T follicular helper cell (primary cell): ENCODE results near the gene MYL6.
"Not testable (repeated sequence)": the region's sequence is repeated elsewhere in the genome, so short reads cannot be mapped to it uniquely, and the experiment has no call there.

ENCODE experiments used
- DNase-seq: peaks from one replicate; pipeline ENCODE4 v3.0.0-alpha.2; 2020; ENCODE audit warnings: low read depth
- total RNA-seq, 2 experiments: gene quantifications; one replicate each; lab custom pipeline; 2026; lab: John Stamatoyannopoulos, UW

The MYL6 gene
- total RNA-seq, result 199 to 263 reads per million in 2 experiments

DNA sequence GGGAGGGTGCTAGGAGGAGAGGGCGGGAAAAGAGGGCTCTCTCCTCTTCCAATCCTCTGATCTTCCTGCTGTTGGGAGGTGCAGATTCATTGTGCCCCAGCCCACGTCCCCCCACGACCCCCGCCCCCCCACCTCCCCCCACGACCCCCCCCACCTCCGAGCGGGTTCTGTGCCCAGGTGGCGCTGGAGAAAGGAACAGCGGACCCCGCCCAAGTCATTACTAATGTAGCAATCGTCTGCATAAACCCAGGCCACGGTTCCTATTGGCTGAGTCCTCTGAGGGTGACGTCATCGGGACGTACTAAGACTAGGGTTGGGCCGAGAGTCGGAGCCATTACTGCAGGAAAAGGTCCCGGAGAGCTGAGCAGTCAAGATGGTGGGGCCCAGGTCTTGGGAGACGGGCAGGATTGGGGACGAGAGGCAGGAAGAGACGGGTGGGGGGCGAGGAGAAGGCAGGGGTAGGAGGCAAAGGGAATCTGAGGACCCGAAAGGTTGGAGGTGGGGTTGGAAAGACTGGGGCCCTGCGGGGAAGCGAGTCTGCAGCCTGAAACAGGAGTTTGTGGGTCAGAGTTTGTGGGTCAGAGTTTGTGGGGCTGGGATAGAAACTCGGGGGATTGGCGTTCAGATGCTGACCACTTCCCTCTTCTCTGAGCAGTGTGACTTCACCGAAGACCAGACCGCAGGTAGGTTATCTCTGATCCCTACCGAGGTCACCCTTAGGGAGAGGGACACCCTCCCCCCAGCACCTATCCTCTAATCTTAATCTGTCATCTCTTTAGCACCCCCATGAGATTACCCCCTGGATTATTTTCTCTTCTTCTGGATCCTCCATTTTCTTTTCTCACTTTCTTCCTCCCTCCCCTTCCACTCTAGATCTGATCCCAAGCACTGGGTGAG lies at the start of gene MYL6:
MYL6 (plus strand) TSS at position 331 of the 897 bp plus-strand sequence; CDS start at position 374, 43 bp downstream.
- DNase-seq, result peak; percentile 90

DNA sequence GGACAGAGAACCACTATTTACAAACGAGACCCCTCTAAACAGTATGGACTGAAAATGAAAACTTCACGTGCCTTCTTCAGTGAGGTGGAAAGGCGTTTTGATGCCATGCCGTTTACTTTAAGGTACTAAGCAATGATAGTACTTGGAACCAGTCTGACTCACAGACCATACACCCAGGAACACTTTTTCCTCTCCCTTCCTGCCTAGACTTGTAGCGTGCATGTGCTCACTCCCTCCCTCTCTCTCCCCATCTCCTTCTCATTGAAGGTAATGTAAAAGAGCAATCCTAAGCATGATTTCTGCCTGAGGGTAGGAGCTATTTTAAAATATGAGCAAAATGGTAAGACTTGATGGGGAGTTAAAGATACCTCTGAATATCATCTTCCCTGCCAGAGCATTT lies 47.6 kb upstream of the MYL6 start:
- DNase-seq, result no peak

DNA sequence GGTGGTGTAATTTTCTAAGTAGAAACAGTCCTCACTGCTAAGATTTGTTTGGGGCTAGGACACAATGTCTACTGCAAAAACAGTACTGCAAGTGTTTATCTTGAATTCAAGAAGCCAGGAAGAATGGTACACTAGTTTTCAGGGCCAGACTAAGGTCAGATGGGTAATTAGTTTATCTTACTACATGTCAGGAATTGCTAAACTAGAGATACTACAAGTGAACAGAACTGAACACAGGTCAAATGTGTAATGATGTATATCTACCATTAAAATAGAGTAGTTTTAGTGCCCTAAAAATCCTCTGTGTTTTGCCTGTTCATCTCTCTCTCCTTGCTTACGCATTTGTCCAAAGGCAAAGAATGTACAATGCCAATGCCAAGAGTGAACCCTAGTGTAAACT lies 44.1 kb upstream of the MYL6 start:
- DNase-seq, result no peak

DNA sequence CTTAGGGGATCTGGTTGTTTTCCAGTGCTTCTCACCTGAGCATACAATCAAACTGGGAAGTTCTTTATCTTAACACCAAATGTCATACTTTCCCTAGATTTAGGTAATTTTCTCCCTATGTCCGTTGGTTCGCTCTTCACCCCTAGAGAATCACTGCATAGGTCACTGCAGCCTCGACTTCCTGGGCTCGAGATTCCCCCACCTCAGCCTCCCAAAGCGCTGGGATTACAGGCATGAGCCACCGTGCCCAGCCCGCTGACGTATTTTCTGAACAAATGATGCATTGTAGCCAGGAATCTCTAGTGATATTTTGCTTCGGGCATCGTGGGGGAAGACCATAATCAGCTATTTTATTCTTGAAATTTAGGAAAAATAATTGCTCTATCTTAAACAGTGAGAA lies 42.8 kb upstream of the MYL6 start:
- no peak for DNase-seq

DNA sequence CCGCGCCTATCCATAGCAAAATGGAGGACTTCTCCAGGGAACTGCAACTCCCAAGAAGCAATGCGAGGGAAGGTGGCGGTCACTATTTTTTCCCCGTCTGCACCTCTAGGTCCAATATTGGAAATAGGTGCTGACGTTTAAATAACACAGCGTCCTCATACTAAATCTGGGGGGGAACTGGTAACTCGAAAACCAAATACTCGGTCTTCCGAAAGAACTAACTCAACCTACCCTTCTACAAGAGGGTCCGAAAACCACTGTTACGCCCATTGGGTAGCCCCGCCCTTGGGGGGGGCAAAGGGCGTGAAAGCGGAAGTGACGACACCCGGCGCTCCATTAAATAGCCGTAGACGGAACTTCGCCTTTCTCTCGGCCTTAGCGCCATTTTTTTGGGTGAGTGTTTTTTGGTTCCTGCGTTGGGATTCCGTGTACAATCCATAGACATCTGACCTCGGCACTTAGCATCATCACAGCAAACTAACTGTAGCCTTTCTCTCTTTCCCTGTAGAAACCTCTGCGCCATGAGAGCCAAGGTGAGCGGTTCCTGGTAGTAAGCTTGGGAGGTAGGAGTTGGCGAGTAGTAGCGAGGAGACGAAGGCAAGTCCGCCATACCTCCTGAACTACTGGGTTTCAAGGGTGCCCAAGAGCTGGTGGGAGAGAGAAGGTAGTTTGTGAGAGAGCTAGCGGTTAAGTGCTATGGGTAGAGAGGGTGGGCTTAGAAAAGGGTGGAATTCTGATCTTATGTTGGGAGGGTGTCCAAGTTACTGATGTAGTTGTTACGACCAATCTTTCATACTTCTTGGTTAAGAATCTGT lies 41.7 kb upstream of the MYL6 start, which contains the start of gene RPL41:
RPL41 (plus strand) TSS at position 367 of the 815 bp plus-strand sequence.
- DNase-seq, result peak; percentile 91

DNA sequence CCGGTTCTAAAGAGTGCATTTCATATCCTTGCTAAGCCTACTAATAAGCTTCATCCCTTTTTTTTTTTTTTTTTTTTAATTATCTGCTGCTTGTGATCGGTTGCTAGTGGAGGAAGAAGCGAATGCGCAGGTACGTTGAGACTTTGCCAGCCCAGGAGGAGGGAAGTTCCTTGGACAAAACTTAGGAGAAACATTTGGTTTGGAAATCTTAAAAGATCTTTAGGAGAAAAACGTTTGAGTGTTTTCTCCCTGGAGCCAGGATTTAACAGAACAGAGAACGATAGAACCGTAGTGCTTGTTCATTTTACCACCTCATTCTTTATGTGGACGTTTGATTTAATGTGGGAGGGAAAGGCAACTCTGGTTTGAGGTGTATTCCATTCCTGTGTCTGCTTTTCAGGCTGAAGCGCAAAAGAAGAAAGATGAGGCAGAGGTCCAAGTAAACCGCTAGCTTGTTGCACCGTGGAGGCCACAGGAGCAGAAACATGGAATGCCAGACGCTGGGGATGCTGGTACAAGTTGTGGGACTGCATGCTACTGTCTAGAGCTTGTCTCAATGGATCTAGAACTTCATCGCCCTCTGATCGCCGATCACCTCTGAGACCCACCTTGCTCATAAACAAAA lies 41.0 kb upstream of the MYL6 start:
- not testable (repeated sequence) for DNase-seq

DNA sequence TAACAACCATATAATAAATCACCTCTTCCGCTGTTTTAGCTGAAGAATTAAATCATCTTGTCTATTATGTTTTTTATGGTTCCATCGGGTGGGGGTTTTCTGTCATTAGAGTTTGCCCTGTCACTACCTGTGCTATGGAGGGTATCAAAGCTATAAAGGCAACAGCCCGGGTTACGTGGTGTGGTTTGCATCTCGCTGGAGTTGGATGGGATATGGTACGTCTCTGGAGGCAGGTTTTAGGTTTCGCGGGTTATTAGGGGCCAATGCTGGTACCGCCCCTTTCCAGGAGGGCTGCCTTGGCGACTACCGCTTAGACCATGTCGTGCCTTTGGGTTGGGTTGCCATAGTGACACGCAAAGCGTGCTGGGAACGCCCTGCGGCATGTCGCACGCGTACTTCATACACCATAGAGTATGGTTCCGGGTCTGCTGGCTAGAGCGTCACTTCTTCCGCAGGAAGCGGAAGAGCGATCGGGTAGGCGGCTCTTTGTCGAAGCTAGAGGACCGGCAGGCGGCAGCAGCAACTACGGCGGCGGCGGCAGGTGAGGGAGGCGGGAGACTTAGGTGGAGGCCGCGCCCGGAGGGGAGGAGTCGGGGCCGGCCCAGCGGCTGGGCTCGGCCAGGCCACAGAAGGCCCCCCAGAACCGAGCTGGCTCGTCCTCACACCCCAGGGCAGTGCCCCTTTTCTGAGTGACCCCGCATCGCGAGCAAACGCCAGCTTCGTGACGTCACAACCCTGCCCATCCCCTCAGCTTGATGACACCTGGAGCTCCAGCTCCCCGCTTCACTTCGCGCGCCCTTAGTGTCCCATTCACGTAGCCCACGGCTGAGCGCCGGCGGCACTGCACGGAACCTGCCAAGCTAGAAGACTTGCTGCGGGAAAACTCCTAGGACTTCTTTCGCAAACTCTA lies 40.1 kb upstream of the MYL6 start, which contains the start of gene ZC3H10:
ZC3H10 (plus strand) TSS at position 489 of the 910 bp plus-strand sequence. CDS start 2,297 bp downstream, outside the sequence.
- DNase-seq, result peak; percentile 96

DNA sequence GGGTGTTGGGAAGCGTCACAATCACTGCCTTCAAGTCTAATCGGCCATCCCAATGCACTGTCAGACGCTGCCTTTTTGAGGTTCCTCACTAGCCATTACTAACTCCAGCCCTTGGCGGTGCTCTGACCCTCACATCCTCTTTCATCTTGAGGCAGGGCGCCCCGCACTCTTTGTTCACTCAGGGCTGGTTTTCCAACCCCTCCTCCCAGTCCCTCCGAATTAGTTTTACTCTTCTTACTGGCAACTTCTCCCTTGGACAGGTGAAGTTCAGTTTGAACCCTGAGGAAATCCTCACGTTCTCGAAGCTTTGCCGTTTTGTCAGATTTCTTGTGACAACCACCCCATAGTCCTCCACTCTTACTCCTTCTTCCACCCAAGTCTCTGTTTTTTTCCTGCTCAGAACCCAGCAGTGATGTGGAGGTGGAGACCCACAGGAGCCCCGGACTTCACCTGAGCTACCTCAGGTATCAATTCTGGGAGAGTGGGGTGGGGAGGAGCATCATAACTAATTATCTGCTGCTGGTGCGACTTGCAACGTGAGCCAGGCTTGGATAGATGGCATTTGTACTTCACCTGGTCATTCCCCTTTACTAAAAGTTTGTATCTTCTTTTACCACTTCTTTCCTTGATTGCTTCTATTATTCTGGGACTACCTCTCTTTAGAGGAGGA lies 39.3 kb upstream of the MYL6 start:
- no peak for DNase-seq

DNA sequence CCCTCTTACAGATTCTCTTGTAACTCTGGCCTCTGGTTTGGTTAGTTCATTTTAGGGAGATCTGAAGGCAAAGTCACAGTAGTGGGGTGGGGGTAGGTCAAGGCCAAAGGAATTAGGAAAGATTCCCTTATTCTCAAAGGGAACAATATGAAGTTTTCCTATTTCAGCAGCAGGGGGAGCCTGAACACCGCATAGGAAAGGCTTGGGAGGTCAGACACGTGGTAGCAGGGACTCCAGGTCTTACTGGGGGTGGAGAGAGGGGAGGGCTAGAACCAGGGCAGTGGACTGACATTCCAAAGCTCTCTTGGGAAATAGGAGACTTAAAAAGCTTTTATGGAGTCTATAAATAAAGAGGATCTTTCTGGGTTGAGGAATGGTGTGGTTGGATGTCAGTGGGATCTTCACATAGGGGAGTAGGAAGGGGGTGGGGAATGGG lies 38.8 kb upstream of the MYL6 start:
- DNase-seq, result peak; percentile 40

DNA sequence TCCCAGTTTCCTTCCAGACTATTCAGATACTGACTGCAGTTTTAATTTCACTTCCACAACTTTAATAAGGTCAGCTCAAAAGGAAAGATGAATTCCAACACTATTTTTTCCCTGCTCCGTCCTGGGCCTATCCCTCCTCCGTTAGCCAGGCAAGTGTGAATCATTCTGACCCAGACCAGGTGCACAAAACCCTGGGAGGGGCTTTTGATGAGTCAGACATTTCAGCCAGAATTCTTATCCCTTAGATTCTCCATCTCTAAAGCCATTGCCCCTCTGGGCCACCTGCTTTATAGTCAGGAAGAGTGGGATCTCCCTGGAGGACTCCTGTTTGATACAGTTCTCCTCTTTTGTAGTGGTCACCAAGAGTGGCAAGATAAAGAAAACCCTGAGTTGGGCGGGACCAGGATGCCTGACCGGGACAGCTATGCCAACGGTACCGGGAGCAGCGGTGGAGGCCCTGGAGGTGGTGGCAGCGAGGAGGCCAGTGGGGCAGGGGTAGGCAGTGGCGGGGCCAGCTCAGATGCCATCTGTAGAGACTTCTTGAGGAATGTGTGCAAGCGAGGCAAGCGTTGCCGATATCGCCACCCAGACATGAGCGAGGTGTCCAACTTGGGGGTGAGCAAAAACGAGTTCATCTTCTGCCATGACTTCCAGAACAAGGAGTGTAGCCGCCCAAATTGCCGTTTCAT lies 37.9 kb upstream of the MYL6 start:
- DNase-seq, result no peak

DNA sequence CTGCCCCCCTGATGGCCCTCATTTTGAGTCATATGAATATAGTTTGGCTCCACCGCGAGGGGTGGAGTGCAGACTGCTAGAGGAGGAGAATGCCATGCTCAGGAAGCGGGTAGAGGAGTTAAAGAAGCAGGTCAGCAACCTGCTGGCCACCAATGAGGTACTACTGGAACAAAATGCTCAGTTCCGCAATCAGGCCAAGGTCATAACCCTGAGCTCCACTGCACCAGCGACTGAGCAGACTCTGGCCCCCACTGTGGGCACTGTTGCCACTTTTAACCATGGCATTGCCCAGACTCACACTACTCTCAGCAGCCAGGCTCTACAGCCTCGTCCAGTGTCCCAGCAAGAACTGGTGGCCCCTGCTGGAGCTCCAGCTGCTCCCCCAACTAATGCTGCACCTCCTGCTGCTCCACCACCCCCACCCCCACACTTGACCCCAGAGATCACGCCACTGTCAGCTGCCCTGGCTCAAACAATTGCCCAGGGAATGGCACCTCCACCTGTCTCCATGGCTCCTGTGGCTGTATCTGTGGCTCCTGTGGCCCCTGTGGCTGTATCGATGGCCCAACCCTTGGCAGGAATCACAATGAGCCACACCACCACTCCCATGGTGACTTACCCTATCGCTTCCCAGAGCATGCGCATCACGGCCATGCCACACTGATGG lies 36.8 kb upstream of the MYL6 start:
- no peak for DNase-seq

DNA sequence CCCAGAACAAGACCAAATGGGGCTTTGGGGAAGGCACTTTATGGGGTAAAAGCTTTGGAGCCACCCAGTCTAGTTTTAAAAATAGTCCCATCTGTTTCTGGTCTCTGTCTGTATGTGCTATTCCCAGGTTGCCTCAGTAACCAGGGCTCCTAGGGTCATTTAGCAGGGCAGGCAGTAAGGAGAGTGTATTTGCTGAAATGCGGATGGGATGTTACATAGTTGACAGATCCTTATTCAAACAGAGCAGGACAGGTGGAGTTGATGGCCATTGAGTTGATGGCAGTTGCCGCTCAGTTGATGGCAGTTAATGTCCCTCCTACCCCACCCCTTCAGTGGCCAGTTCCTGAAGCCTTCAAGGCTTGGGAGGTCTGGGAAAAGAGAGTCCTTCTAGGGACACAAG lies 35.5 kb upstream of the MYL6 start:
- DNase-seq, result no peak

DNA sequence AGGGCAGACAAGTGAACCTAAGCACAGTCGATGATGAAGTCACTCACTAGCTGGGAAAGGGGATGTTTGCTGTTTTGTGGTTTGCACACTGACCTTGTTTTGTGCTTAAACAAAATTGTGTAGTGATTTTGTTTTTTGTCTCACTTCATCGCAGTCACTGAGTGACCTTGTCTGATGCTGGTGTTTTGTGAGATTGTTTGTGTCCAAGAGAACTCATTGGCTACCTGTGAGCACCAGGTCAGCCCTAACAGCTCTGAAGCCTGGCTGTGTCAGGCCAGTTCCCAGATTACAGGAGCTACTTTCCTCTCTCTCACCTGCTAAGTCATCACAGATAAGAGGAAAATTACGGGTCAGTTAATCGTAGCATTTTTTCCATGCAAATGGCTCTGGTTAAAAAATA lies 34.0 kb upstream of the MYL6 start:
- DNase-seq, result no peak

DNA sequence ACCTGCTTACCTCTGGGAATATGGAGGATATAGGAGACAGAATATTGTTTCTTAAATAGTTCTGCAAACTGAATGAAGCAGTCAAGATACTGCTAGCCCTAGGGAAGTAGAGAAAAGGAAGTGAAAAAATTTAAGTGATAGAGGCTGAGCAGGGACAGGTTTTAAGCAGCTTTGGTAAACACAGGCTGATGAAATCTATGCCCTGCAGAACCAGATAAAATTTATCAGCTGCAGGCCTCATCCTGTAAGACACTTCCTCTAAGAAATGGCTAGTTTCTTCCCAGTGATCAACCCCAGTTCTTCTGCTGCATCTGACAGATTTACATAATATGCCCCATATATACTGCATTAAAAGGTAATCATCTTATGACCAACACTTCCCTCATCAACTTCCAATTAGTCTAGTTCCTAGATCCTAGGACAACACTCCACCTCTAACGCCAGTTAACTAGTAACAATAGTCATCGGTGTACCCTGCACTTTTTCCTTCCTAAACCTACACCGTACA lies 31.4 kb upstream of the MYL6 start:
- DNase-seq, result no peak

DNA sequence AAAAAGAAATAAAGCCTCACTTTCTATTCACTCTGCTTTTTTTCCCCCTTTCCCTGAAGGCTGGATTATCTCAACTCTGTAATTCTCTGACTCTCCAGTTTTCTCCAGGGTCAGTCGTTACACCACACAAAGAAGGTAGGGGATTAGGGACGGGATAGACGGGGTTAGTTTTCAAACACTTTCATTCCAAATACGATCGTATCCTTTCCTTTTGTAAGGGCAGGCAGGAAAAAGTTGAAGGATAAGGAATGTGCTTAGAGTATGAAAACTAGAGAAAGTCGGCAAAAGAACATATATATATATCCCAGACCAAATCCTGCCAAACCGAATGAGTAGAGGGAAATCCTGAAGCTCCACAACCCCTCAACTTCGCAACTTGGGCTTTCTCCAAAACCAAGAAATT lies 30.7 kb upstream of the MYL6 start:
- no peak for DNase-seq

DNA sequence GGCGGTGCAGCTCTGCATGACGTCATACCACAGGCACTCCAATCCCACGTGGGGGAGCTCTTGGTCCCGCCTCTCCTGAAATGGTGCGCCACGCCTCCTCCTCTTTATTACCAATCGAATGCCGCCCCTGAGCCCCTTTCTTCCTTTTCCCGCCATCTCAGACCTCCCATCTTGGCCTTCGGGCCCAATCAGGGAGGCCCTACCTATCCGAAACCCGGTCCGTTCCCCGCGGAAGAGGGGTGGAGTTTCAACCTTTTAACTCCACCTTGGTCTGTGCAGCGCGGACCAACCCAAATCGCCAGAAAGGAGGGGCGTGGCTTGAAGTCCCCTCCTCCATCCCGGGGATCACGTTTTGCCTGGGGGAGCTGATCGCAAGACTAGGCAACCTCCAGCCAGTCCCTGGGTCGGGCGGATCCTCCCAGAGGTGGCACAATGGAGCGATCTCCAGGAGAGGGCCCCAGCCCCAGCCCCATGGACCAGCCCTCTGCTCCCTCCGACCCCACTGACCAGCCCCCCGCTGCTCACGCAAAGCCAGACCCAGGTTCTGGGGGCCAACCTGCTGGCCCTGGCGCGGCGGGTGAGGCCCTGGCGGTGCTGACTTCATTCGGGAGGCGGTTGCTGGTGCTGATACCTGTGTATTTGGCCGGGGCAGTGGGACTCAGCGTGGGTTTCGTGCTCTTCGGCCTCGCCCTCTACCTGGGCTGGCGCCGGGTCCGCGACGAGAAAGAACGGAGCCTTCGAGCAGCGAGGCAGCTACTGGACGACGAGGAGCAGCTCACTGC lies 30.1 kb upstream of the MYL6 start, which contains the start of gene ESYT1:
ESYT1 (plus strand) TSS at position 380 of the 782 bp plus-strand sequence; CDS start at position 433, 53 bp downstream.
- peak; percentile 98 for DNase-seq

DNA sequence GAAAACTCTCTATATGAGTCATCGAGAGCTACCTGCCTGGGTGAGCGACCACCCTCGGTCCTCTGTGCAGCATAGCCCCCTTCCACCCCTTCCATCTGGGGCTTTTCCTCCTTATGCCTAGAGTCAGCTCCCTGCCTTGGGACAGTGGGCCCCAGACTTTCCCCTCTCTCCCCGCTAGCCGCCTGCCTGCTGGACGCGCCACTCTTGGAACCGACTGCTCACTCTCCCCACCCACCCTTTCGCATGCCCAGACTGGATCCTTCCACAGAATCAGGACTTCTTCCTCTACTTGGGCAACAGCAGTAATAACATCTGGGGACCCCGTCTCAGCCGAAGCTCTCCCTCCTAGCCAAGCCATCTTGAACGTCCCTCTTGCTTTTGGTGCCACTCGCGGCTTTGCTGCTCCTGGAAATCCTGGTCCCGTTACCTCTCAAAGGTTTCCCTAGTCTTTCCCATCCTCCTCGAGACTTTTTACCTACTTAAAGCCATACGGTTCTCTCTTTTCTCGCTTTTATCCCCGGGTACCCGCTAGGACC lies 29.4 kb upstream of the MYL6 start:
- DNase-seq, result no peak
